H1 (cell line): ENCODE data around the gene VSNL1. TPM values are rescaled to one million over a fixed set of nuclear protein-coding genes. Genes with fewer than 3 reads are reported as not detected.

ENCODE experiments used
- CTCF ChIA-PET: fragments of 300-600 bp; sonication (Branson Sonifier 250); formaldehyde crosslinking; loops from one replicate; lab custom pipeline; 2021; ENCODE audit not compliant: partially characterized antibody; lab: Charles Lee
- POLR2A ChIA-PET: fragments of 300-600 bp; sonication (Branson Sonifier 250); formaldehyde crosslinking; loops from one replicate; lab custom pipeline; 2021; ENCODE audit warnings: inconsistent platforms; ENCODE audit not compliant: partially characterized antibody; lab: Charles Lee
- DNase-seq, 2 experiments: peaks; one replicate each; pipeline versions ENCODE4 v3.0.0 to v3.0.0-alpha.2; 2010 to 2022; ENCODE audit warnings: low spot score in 2 of 2, low read depth in 1 of 2, mixed read lengths in 1 of 2
- FAIRE-seq: peaks from 2 replicates; lab custom pipeline; 2011; peaks lifted over from hg19 to GRCh38; lab: Jason Lieb, UNC
- H2AFZ ChIP-seq: 2 replicates; pipeline ENCODE4 v1.8.1; 2012; ENCODE audit warnings: low read length, inconsistent platforms
- H2AK5ac ChIP-seq: 2 replicates; pipeline ENCODE4 v1.6.1; 2013; ENCODE audit warnings: low read depth, low read length
- H2BK120ac ChIP-seq: replicated peaks from 2 replicates; pipeline ENCODE3; 2013; ENCODE audit warnings: low read depth, low read length, inconsistent platforms
- H2BK12ac ChIP-seq: 2 replicates; pipeline ENCODE4 v1.6.1; 2013; ENCODE audit warnings: low read depth, low read length
- H2BK15ac ChIP-seq: 2 replicates; pipeline ENCODE4 v1.6.1; 2013; ENCODE audit warnings: low read length
- H2BK20ac ChIP-seq: 2 replicates; pipeline ENCODE4 v1.6.1; 2013; ENCODE audit warnings: low read length
- H2BK5ac ChIP-seq: 2 replicates; pipeline ENCODE4 v1.6.1; 2013; ENCODE audit warnings: low read depth, low read length
- H3K14ac ChIP-seq: 2 replicates; pipeline ENCODE4 v1.6.1; 2013; ENCODE audit warnings: inconsistent platforms; ENCODE audit not compliant: insufficient read length
- H3K18ac ChIP-seq: 2 replicates; pipeline ENCODE4 v1.6.1; 2013; ENCODE audit warnings: low read length; ENCODE audit errors: extremely low read depth
- H3K23ac ChIP-seq: 2 replicates; pipeline ENCODE4 v1.6.1; 2013; ENCODE audit warnings: inconsistent platforms; ENCODE audit not compliant: insufficient read length
- H3K23me2 ChIP-seq: 2 replicates; pipeline ENCODE4 v1.6.1; 2013; ENCODE audit warnings: low read depth, low read length
- H3K27ac ChIP-seq: 2 replicates; pipeline ENCODE4 v1.6.1; 2011; ENCODE audit warnings: low read depth, low read length, inconsistent platforms
- H3K27me3 ChIP-seq, 4 experiments: replicated peaks in 1 of 4; 1 replicate in 1 of 4; 2 replicates in 3 of 4; pipeline versions ENCODE4 v1.6.1 to v1.8.1; 2011 to 2013; ENCODE audit warnings: low read length in 3 of 4, mild to moderate bottlenecking in 3 of 4, inconsistent platforms in 2 of 4, mixed read lengths in 2 of 4, moderate library complexity in 1 of 4; ENCODE audit not compliant: control insufficient read depth in 3 of 4, insufficient read depth in 3 of 4; ENCODE audit errors: extremely low read depth in 1 of 4
- H3K36me3 ChIP-seq, 4 experiments: 2 replicates each; pipeline versions ENCODE4 v1.6.1 to v1.8.1; 2011 to 2013; ENCODE audit warnings: mild to moderate bottlenecking in 4 of 4, low read length in 3 of 4, moderate library complexity in 2 of 4, control low read depth in 1 of 4, inconsistent platforms in 1 of 4; ENCODE audit not compliant: insufficient read depth in 4 of 4, control insufficient read depth in 2 of 4
- H3K4ac ChIP-seq: replicated peaks from 2 replicates; pipeline ENCODE3; 2013; ENCODE audit warnings: low read length, low read depth, mixed read lengths, inconsistent platforms; ENCODE audit not compliant: insufficient read length
- H3K4me1 ChIP-seq, 4 experiments: replicated peaks in 1 of 4; 1 replicate in 1 of 4; 2 replicates in 3 of 4; pipeline versions ENCODE4 v1.6.1 to v1.8.1; 2011 to 2013; ENCODE audit warnings: low read length in 3 of 4, inconsistent platforms in 2 of 4, mixed read lengths in 1 of 4; ENCODE audit not compliant: insufficient read depth in 4 of 4, control insufficient read depth in 3 of 4
- H3K4me2 ChIP-seq, 2 experiments: 2 replicates each; pipeline versions ENCODE4 v1.6.1 to v1.8.1; 2011 to 2013; ENCODE audit warnings: low read depth in 2 of 2, low read length in 2 of 2, control low read depth in 1 of 2, inconsistent platforms in 1 of 2, mild to moderate bottlenecking in 1 of 2; ENCODE audit not compliant: insufficient read depth in 1 of 2
- H3K4me3 ChIP-seq, 4 experiments: fragments of 200-600, 300-600 bp in 1 of 4; sonication (generic), shearing (Covaris generic), sonication (Bioruptor Twin) in 1 of 4; 2 replicates each; pipeline versions ENCODE4 v1.5.1 to v1.8.1; 2011 to 2016; ENCODE audit warnings: low read length in 4 of 4, low read depth in 3 of 4, control low read depth in 2 of 4, inconsistent platforms in 2 of 4, mild to moderate bottlenecking in 2 of 4, mixed read lengths in 1 of 4, moderate library complexity in 1 of 4; ENCODE audit not compliant: insufficient read depth in 2 of 4; ENCODE audit errors: extremely low read depth in 1 of 4
- H3K56ac ChIP-seq: replicated peaks from 2 replicates; pipeline ENCODE3; 2013; ENCODE audit warnings: low read depth, mild to moderate bottlenecking, mixed read lengths, low read length, inconsistent platforms; ENCODE audit not compliant: insufficient read length
- H3K79me1 ChIP-seq: 2 replicates; pipeline ENCODE4 v1.6.1; 2013; ENCODE audit warnings: low read depth, low read length, control low read depth
- H3K79me2 ChIP-seq, 2 experiments: 2 replicates each; pipeline versions ENCODE4 v1.6.1 to v1.8.1; 2012 to 2013; ENCODE audit warnings: low read length in 2 of 2, mild to moderate bottlenecking in 2 of 2, inconsistent platforms in 1 of 2; ENCODE audit not compliant: insufficient read depth in 2 of 2, control insufficient read depth in 1 of 2
- H3K9ac ChIP-seq, 4 experiments: replicated peaks in 1 of 4; 1 replicate in 1 of 4; 2 replicates in 3 of 4; pipeline versions ENCODE4 v1.6.1 to v1.8.1; 2011 to 2013; ENCODE audit warnings: low read depth in 3 of 4, low read length in 3 of 4, control low read depth in 2 of 4, mild to moderate bottlenecking in 2 of 4, moderate library complexity in 2 of 4, inconsistent platforms in 1 of 4; ENCODE audit errors: extremely low read depth in 1 of 4
- H3K9me3 ChIP-seq, 2 experiments: 2 replicates each; pipeline versions ENCODE4 v1.6.1 to v1.8.1; 2012 to 2013; ENCODE audit warnings: mild to moderate bottlenecking in 2 of 2, moderate library complexity in 2 of 2, control low read depth in 1 of 2, inconsistent platforms in 1 of 2, low read depth in 1 of 2, low read length in 1 of 2, mixed read lengths in 1 of 2; ENCODE audit not compliant: insufficient read depth in 2 of 2
- H4K20me1 ChIP-seq, 2 experiments: replicated peaks in 1 of 2; 2 replicates each; pipeline versions ENCODE3 to v1.8.1; 2011 to 2013; ENCODE audit warnings: inconsistent platforms in 2 of 2, low read length in 2 of 2, mild to moderate bottlenecking in 1 of 2; ENCODE audit not compliant: insufficient read depth in 2 of 2, control insufficient read depth in 1 of 2
- H4K5ac ChIP-seq: 2 replicates; pipeline ENCODE4 v1.6.1; 2013; ENCODE audit warnings: low read length, low read depth, mixed read lengths, inconsistent platforms; ENCODE audit not compliant: insufficient read length
- H4K8ac ChIP-seq: 2 replicates; pipeline ENCODE4 v1.8.0; 2013; ENCODE audit warnings: mild to moderate bottlenecking, moderate library complexity, low read length, inconsistent platforms; ENCODE audit not compliant: insufficient read depth; ENCODE audit errors: extremely low read depth
- H4K91ac ChIP-seq: replicated peaks from 2 replicates; pipeline ENCODE3; 2013; ENCODE audit warnings: low read length, mixed read lengths, inconsistent platforms; ENCODE audit not compliant: insufficient read length
- CBX5 ChIP-seq: fragments of 300-800, 300-1000 bp; sonication (generic); IDR thresholded peaks from 2 replicates; pipeline ENCODE4 v1.7.1; 2016; ENCODE audit warnings: antibody characterized with exemption, low read length, low read depth
- EP300 ChIP-seq, 2 experiments: IDR thresholded peaks; 1 replicate in 1 of 2; 2 replicates in 1 of 2; pipeline ENCODE4 v1.6.1; 2011 to 2012; ENCODE audit warnings: low read depth in 2 of 2, low read length in 2 of 2, mild to moderate bottlenecking in 2 of 2, borderline replicate concordance in 1 of 2, inconsistent platforms in 1 of 2, moderate library complexity in 1 of 2
- GABPA ChIP-seq: IDR thresholded peaks from 2 replicates; pipeline ENCODE4 v1.6.1; 2011; ENCODE audit warnings: mild to moderate bottlenecking, low read length, moderate library complexity, borderline replicate concordance; ENCODE audit not compliant: insufficient read depth
- GTF2F1 ChIP-seq: IDR thresholded peaks from 2 replicates; pipeline ENCODE4 v1.6.1; 2012; ENCODE audit warnings: low read depth, low read length, improper control_type of control experiment, borderline replicate concordance
- WGBS, 2 experiments: shearing (Covaris generic) in 1 of 2; methylation state at CpG; one replicate each; pipeline versions ENCODE4 v1.1.6 to v1.1.7; 2013 to 2015; ENCODE audit warnings: low lambda C conversion rate in 2 of 2, mixed read lengths in 2 of 2, inconsistent platforms in 1 of 2, low coverage in 1 of 2, missing lambda C conversion rate in 1 of 2; ENCODE audit not compliant: insufficient replicate concordance in 2 of 2, insufficient coverage in 1 of 2, insufficient read length in 1 of 2; ENCODE audit errors: extremely low coverage in 1 of 2, missing lambda C conversion rate in 1 of 2; 5-methylcytosine and 5-hydroxymethylcytosine counted together
- polyA plus RNA-seq, 7 experiments: library from polyadenylated mRNA; depleted of rRNA in 3 of 7; stranded (reverse) in 5 of 7; unstranded in 2 of 7; fragments of >200 nt in 5 of 7; fragments of 200-250 nt in 2 of 7; gene quantifications; 1 replicate in 5 of 7; 2 replicates in 1 of 7; 4 replicates in 1 of 7; pipeline versions ENCODE4 v1.2.1 to v1.2.3, GENCODE V29; 2011 to 2013; ENCODE audit warnings: missing spikeins in 2 of 7, mixed read lengths in 2 of 7
- total RNA-seq: library from RNA; stranded (reverse); fragmentation: NEBNext Ultra II Directional; extraction: Animal tissue kit (Norgen Biotek cat#: 25700); gene quantifications from 2 replicates; pipeline ENCODE4 v1.2.1, GENCODE V29; 2021

Gene VSNL1
- total and polyA plus RNA-seq, 2 of the 8 experiments (the other 6 are each of a cell fraction or from before 2014, with no cell fraction given): 49.4 to 108 TPM

DNA sequence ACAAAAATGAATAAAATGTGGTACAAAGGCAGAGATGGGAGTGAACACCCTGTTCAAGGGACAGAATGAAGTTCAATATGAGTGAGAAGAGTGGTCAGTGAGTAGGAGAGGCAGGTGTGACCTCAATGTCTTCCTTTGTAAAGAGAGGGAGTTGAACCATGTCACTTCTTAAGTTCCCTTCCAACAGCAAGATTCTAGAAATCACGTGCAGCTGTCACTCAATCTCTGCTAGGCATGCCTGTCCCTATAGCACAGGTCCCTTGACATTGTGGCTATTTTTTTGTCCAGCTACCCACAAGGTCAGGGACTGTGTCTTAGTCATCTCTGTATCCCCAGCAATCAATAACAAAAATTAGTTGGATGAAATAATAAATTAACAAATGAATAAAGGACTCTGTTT is 66.9 kb downstream of the VSNL1 start:
- H3K9me3 ChIP-seq: no peaks in the 10 kb centered on the region
- no peaks in the 10 kb centered on the region for H4K20me1 ChIP-seq
- H2BK120ac ChIP-seq: no peak overlapping the region
- no peak overlapping the region for H2BK5ac ChIP-seq
- no peak for DNase-seq
- H2AK5ac ChIP-seq: no peak overlapping the region
- H2BK20ac ChIP-seq: no peak overlapping the region
- no peak overlapping the region for H3K27ac ChIP-seq
- no peaks in the 10 kb centered on the region for H3K23me2 ChIP-seq
- peaks cover 3 to 10% (median 5%) of the 10 kb centered on the region in 4 experiments; a peak in 4 of 7 replicates for H3K4me1 ChIP-seq
- H3K9ac ChIP-seq: no peak overlapping the region
- ChIA-PET CTCF (interaction anchor here (0.8 to 3.6 kb wide), 7 partner anchors 10 to 63 kb away, joined by 3 to 16 read pairs (median 3); no protein-coding TSS in a partner anchor), POLR2A (no interaction called here)
- H3K23ac ChIP-seq: no peak overlapping the region
- no peak overlapping the region for H2BK15ac ChIP-seq
- no peaks in the 10 kb centered on the region for H3K79me2 ChIP-seq
- H3K14ac ChIP-seq: no peak overlapping the region
- no peak overlapping the region for H2AFZ ChIP-seq
- FAIRE-seq: no peak
- H3K18ac ChIP-seq: no peak overlapping the region
- H4K8ac ChIP-seq: no peak overlapping the region
- H3K56ac ChIP-seq: no peak overlapping the region
- H3K4me2 ChIP-seq: no peak overlapping the region
- no peaks in the 10 kb centered on the region for H3K27me3 ChIP-seq
- H4K5ac ChIP-seq: no peak overlapping the region
- WGBS, 2 experiments: 95% methylated on average over 1 of the region's 1 CpG; no CpG with 5 or more reads in 1 of the 2 experiments
- peaks cover 2% of the 10 kb centered on the region; the same call in 1 of the 2 replicates for H3K79me1 ChIP-seq
- peaks cover 0 to 6% (median 1%) of the 10 kb centered on the region in 4 experiments; a peak in 3 of 8 replicates for H3K36me3 ChIP-seq
- H3K4me3 ChIP-seq: no peak overlapping the region
- H4K91ac ChIP-seq: no peak overlapping the region
- no peak overlapping the region for H2BK12ac ChIP-seq
- H3K4ac ChIP-seq: no peak overlapping the region
- no peak for TF ChIP-seq EP300 (IDR thresholded peaks at IDR 0.05; ENCODE audit: borderline replicate concordance in 1 of 2, low read depth in 2 of 2, low read length in 2 of 2)
- no peak for TF ChIP-seq GABPA
- TF ChIP-seq GTF2F1: no peak
- no peak for TF ChIP-seq CBX5
